ENCODE measurements around the gene CARMIL3. TPM values are rescaled to one million over a fixed set of nuclear protein-coding genes. Genes with fewer than 3 reads are reported as not detected.
"Not testable (repeated sequence)": the region's sequence is repeated elsewhere in the genome, so short reads cannot be mapped to it uniquely, and the experiment has no call there.

CARMIL3 gene
- total RNA-seq, 2 experiments from 2014 or later: 0.74 to 0.91 TPM

- CTCF ChIA-PET: interaction anchor here (1.9 kb wide), 1 partner anchor 9 kb away, joined by 6 read pairs; no protein-coding TSS in a partner anchor
- H3K9me3 Mint-ChIP-seq (ENCODE audit: low read depth); H3K4me3 Mint-ChIP-seq: not testable (repeated sequence)
Observed at GRCh38 chr14:24049002-24049401, 2.8 kb upstream of the CARMIL3 start.

GRCh38 chr14:24050753-24051152 lies 1.1 kb upstream of the CARMIL3 start:
- H3K36me3 Mint-ChIP-seq (ENCODE audit: low read depth); H3K27me3 Mint-ChIP-seq; CTCF ChIA-PET; ATAC-seq; H3K9me3 Mint-ChIP-seq (ENCODE audit: low read depth); POLR2A ChIA-PET; DNase-seq: not testable (repeated sequence)
- Mint-ChIP-seq H3K4me3 (peak overlapping the region; percentile 57), H3K4me1 (peaks cover 19% of the 10 kb centered on the region), H3K27ac (peak overlapping the region; percentile 67)
- intact Hi-C loops (cut with DNase I, micrococcal nuclease): loop anchor here in 1 of 2 experiments (1.0 to 5.0 kb wide), 3 partner anchors 14 to 247 kb away; partner anchors contain the start of genes DHRS1, NOP9 and RABGGTA

More at GRCh38 chr14:24049002-24049401, 2.8 kb upstream of the CARMIL3 start:
- H3K27me3 Mint-ChIP-seq; POLR2A ChIA-PET; intact Hi-C loops (cut with DNase I, micrococcal nuclease); DNase-seq; H3K36me3 Mint-ChIP-seq (ENCODE audit: low read depth); ATAC-seq; H3K27ac Mint-ChIP-seq: not testable (repeated sequence)
- H3K4me1 Mint-ChIP-seq: peaks cover 19% of the 10 kb centered on the region

GRCh38 chr14:24051176-24051788 lies 527 bp upstream of the CARMIL3 start:
- Mint-ChIP-seq H3K4me1 (peaks cover 19% of the 10 kb centered on the region), H3K36me3 (ENCODE audit: low read depth) (no peaks in the 10 kb centered on the region), H3K27me3 (peaks cover 8% of the 10 kb centered on the region), H3K9me3 (ENCODE audit: low read depth) (no peaks in the 10 kb centered on the region), H3K27ac (peak overlapping the region; percentile 67), H3K4me3 (peak overlapping the region; percentile 57)
- ATAC-seq: no peak
- ChIA-PET POLR2A (no interaction called here), CTCF (interaction anchor here (0.5 to 2.4 kb wide), 6 partner anchors 29 to 100 kb away, joined by 3 to 6 read pairs (median 4); partner anchors contain the start of gene PSME1)
- DNase-seq: no peak
- intact Hi-C loops (cut with DNase I, micrococcal nuclease): loop anchor here in 1 of 2 experiments (1.0 to 5.0 kb wide), 3 partner anchors 15 to 246 kb away; partner anchors contain the start of genes DHRS1, NOP9 and RABGGTA

GRCh38 chr14:24052656-24053547 lies 1.1 kb downstream of the CARMIL3 start:
- ChIA-PET POLR2A (no interaction called here), CTCF (interaction anchor here (0.9 to 6.6 kb wide), 7 partner anchors 28 to 108 kb away, joined by 3 to 124 read pairs (median 5); partner anchors contain the start of genes IRF9 and PCK2)
- intact Hi-C loops (cut with DNase I, micrococcal nuclease): loop anchor here in 1 of 2 experiments (1.0 to 5.0 kb wide), 6 partner anchors 18 to 244 kb away; partner anchors contain the start of genes CPNE6, DCAF11, DHRS1 and DHRS4L2
- Mint-ChIP-seq H3K4me3 (peak overlapping the region; percentile 54), H3K36me3 (ENCODE audit: low read depth) (no peaks in the 10 kb centered on the region), H3K27ac (no peak overlapping the region), H3K4me1 (peaks cover 19% of the 10 kb centered on the region), H3K9me3 (ENCODE audit: low read depth) (no peaks in the 10 kb centered on the region), H3K27me3 (peaks cover 8% of the 10 kb centered on the region)
- peak; percentile 81 for DNase-seq
- ATAC-seq: peak; percentile 87

GRCh38 chr14:24053548-24054323 lies 1.9 kb downstream of the CARMIL3 start:
- Mint-ChIP-seq H3K36me3 (ENCODE audit: low read depth) (no peaks in the 10 kb centered on the region), H3K4me1 (peaks cover 19% of the 10 kb centered on the region), H3K9me3 (ENCODE audit: low read depth) (no peaks in the 10 kb centered on the region), H3K27ac (no peak overlapping the region), H3K4me3 (no peak overlapping the region), H3K27me3 (peaks cover 8% of the 10 kb centered on the region)
- ATAC-seq: no peak
- ChIA-PET POLR2A (interaction anchor here (0.6 kb wide), 1 partner anchor 40 kb away, joined by 3 read pairs; the partner anchor contains the start of gene PCK2), CTCF (interaction anchor here (0.8 to 6.6 kb wide), 5 partner anchors 27 to 229 kb away, joined by 3 to 124 read pairs (median 6); partner anchors contain the start of gene PCK2)
- intact Hi-C loops (cut with DNase I, micrococcal nuclease): loop anchor here in 1 of 2 experiments (1.0 to 5.0 kb wide), 5 partner anchors 18 to 244 kb away; partner anchors contain the start of genes CPNE6, DHRS1, DHRS4L2 and NOP9
- DNase-seq: no peak

- intact Hi-C loops (cut with DNase I, micrococcal nuclease): loop anchor here in 1 of 2 experiments (5.0 kb wide), 2 partner anchors 218 to 243 kb away; partner anchors contain the start of genes DHRS1, NOP9 and RABGGTA
- peaks cover 8% of the 10 kb centered on the region for H3K27me3 Mint-ChIP-seq
- ATAC-seq (no peak), DNase-seq (no peak)
- H3K4me3 Mint-ChIP-seq: no peak overlapping the region
- ChIA-PET CTCF (interaction anchor here (0.6 to 6.6 kb wide), 5 partner anchors 28 to 422 kb away, joined by 3 to 124 read pairs (median 3); partner anchors contain the start of gene PCK2), POLR2A (interaction anchor here (0.6 kb wide), 1 partner anchor 40 kb away, joined by 3 read pairs; the partner anchor contains the start of gene PCK2)
- no peak overlapping the region for H3K27ac Mint-ChIP-seq
- no peaks in the 10 kb centered on the region for H3K36me3 Mint-ChIP-seq (ENCODE audit: low read depth)
- H3K9me3 Mint-ChIP-seq (ENCODE audit: low read depth): no peaks in the 10 kb centered on the region
- H3K4me1 Mint-ChIP-seq: peaks cover 19% of the 10 kb centered on the region
Observed at GRCh38 chr14:24054324-24054641, 2.5 kb downstream of the CARMIL3 start.

- ATAC-seq: no peak
- Mint-ChIP-seq H3K27me3 (peaks cover 8% of the 10 kb centered on the region), H3K9me3 (ENCODE audit: low read depth) (no peaks in the 10 kb centered on the region), H3K4me1 (peaks cover 19% of the 10 kb centered on the region), H3K4me3 (no peak overlapping the region), H3K36me3 (ENCODE audit: low read depth) (no peaks in the 10 kb centered on the region), H3K27ac (no peak overlapping the region)
- no peak for DNase-seq
- intact Hi-C loops (cut with DNase I, micrococcal nuclease): loop anchor here in 1 of 2 experiments (5.0 kb wide), 2 partner anchors 218 to 243 kb away; partner anchors contain the start of genes DHRS1, NOP9 and RABGGTA
- CTCF ChIA-PET: interaction anchor here (0.6 to 6.6 kb wide), 4 partner anchors 28 to 423 kb away, joined by 3 to 124 read pairs (median 4); partner anchors contain the start of gene PCK2
- POLR2A ChIA-PET: no interaction called here
Observed at GRCh38 chr14:24054646-24055045, 2.8 kb downstream of the CARMIL3 start.

GRCh38 chr14:24055971-24056799 lies 4.4 kb downstream of the CARMIL3 start:
- Mint-ChIP-seq H3K27ac (no peak overlapping the region), H3K36me3 (ENCODE audit: low read depth) (no peaks in the 10 kb centered on the region), H3K4me1 (peaks cover 16% of the 10 kb centered on the region), H3K27me3 (peaks cover 3% of the 10 kb centered on the region), H3K9me3 (ENCODE audit: low read depth) (no peaks in the 10 kb centered on the region), H3K4me3 (no peak overlapping the region)
- ChIA-PET CTCF (interaction anchor here (0.8 to 6.6 kb wide), 5 partner anchors 24 to 58 kb away, joined by 4 to 124 read pairs (median 7); partner anchors contain the start of genes DCAF11, NRL and PCK2), POLR2A (no interaction called here)
- DNase-seq (no peak), ATAC-seq (no peak)
- intact Hi-C loops (cut with DNase I, micrococcal nuclease): no loop called here

GRCh38 chr14:24056800-24057184 lies 5.0 kb downstream of the CARMIL3 start:
- ChIA-PET POLR2A (no interaction called here), CTCF (interaction anchor here (1.1 to 6.6 kb wide), 5 partner anchors 8 to 58 kb away, joined by 3 to 124 read pairs (median 14); partner anchors contain the start of genes DCAF11, NRL and PCK2)
- no peak for DNase-seq
- no peaks in the 10 kb centered on the region for H3K9me3 Mint-ChIP-seq (ENCODE audit: low read depth)
- H3K4me1 Mint-ChIP-seq: peaks cover 14% of the 10 kb centered on the region
- H3K4me3 Mint-ChIP-seq: no peak overlapping the region
- no peak for ATAC-seq
- no peaks in the 10 kb centered on the region for H3K36me3 Mint-ChIP-seq (ENCODE audit: low read depth)
- intact Hi-C loops (cut with DNase I, micrococcal nuclease): no loop called here
- no peak overlapping the region for H3K27ac Mint-ChIP-seq
- peaks cover 2% of the 10 kb centered on the region for H3K27me3 Mint-ChIP-seq

- no peak for DNase-seq
- H3K36me3 Mint-ChIP-seq (ENCODE audit: low read depth): no peaks in the 10 kb centered on the region
- H3K4me1 Mint-ChIP-seq: peaks cover 14% of the 10 kb centered on the region
- no peak for ATAC-seq
- H3K9me3 Mint-ChIP-seq (ENCODE audit: low read depth): no peaks in the 10 kb centered on the region
- no peak overlapping the region for H3K27ac Mint-ChIP-seq
- POLR2A ChIA-PET: no interaction called here
- intact Hi-C loops (cut with DNase I, micrococcal nuclease): no loop called here
- CTCF ChIA-PET: interaction anchor here (0.9 to 6.6 kb wide), 10 partner anchors 8 to 90 kb away, joined by 3 to 124 read pairs (median 8); partner anchors contain the start of genes DCAF11, NRL, PCK2 and RNF31
- H3K27me3 Mint-ChIP-seq: peaks cover 2% of the 10 kb centered on the region
- no peak overlapping the region for H3K4me3 Mint-ChIP-seq
Observed at GRCh38 chr14:24057271-24057670, 5.5 kb downstream of the CARMIL3 start.

All from activated CD4-positive, alpha-beta T cell treated with anti-CD3 and anti-CD28 coated beads for 36 hours (primary cell).